ENCODE results near the gene SLC36A1. TPM values are rescaled to one million over a fixed set of nuclear protein-coding genes. Genes with fewer than 3 reads are reported as not detected.

Gene SLC36A1
- total and polyA plus RNA-seq, 4 donors: 3.3 to 19.0 (median 11.3) TPM

- WGBS, 2 donors: 76 to 77% methylated on average over 7 of the region's 7 CpGs
- H3K27me3 ChIP-seq (ENCODE audit: control insufficient read depth in 1 of 2, insufficient read depth in 2 of 2, low read length in 1 of 2): no peaks in the 10 kb centered on the region
- intact Hi-C loops (cut with DNase I): loop anchor here in 1 of 2 donors (5.0 kb wide), 2 partner anchors 53 to 293 kb away; no protein-coding TSS in a partner anchor
These were observed 1.9 kb downstream of the SLC36A1 start for GRCh38 chr5:151449297-151449696.

GRCh38 chr5:151449839-151450238 lies 2.4 kb downstream of the SLC36A1 start:
- no peaks in the 10 kb centered on the region for H3K9me3 ChIP-seq (ENCODE audit: control insufficient read depth, low read length)
- H3K27ac ChIP-seq (ENCODE audit: low read depth in 1 of 2, low read length in 2 of 2): no peak overlapping the region
- H3K36me3 ChIP-seq (ENCODE audit: control insufficient read depth in 1 of 2, insufficient read depth in 2 of 2, low read length in 1 of 2): no peaks in the 10 kb centered on the region
- H3K27me3 ChIP-seq (ENCODE audit: control insufficient read depth in 1 of 2, insufficient read depth in 2 of 2, low read length in 1 of 2): no peaks in the 10 kb centered on the region
- H3K4me3 ChIP-seq (ENCODE audit: low read length in 2 of 2): no peak overlapping the region
- 97% methylated on average over 5 of the region's 5 CpGs for WGBS, 2 donors
- no peaks in the 10 kb centered on the region for H3K4me1 ChIP-seq (ENCODE audit: control insufficient read depth in 1 of 2, insufficient read depth in 2 of 2, low read length in 2 of 2)
- ATAC-seq (ENCODE audit: low FRiP score) (no peak), DNase-seq (no peak)
- intact Hi-C loops (cut with DNase I): loop anchor here in 1 of 2 donors (5.0 kb wide), 2 partner anchors 52 to 292 kb away; no protein-coding TSS in a partner anchor

More at GRCh38 chr5:151449297-151449696, 1.9 kb downstream of the SLC36A1 start:
- no peaks in the 10 kb centered on the region for H3K4me1 ChIP-seq (ENCODE audit: control insufficient read depth in 1 of 2, insufficient read depth in 2 of 2, low read length in 2 of 2)
- H3K36me3 ChIP-seq (ENCODE audit: control insufficient read depth in 1 of 2, insufficient read depth in 2 of 2, low read length in 1 of 2): no peaks in the 10 kb centered on the region
- no peak overlapping the region for H3K4me3 ChIP-seq (ENCODE audit: low read length in 2 of 2)
- ATAC-seq (ENCODE audit: low FRiP score) (no peak), DNase-seq (no peak)
- H3K27ac ChIP-seq (ENCODE audit: low read depth in 1 of 2, low read length in 2 of 2): no peak overlapping the region
- no peaks in the 10 kb centered on the region for H3K9me3 ChIP-seq (ENCODE audit: control insufficient read depth, low read length)

GRCh38 chr5:151450605-151451004 lies 3.2 kb downstream of the SLC36A1 start:
- WGBS, 2 donors: 91% methylated on average over 3 of the region's 3 CpGs
- Histone ChIP-seq H3K4me1 (ENCODE audit: control insufficient read depth in 1 of 2, insufficient read depth in 2 of 2, low read length in 2 of 2) (no peaks in the 10 kb centered on the region), H3K27ac (ENCODE audit: low read depth in 1 of 2, low read length in 2 of 2) (no peak overlapping the region), H3K36me3 (ENCODE audit: control insufficient read depth in 1 of 2, insufficient read depth in 2 of 2, low read length in 1 of 2) (no peaks in the 10 kb centered on the region), H3K9me3 (ENCODE audit: control insufficient read depth, low read length) (no peaks in the 10 kb centered on the region), H3K27me3 (ENCODE audit: control insufficient read depth in 1 of 2, insufficient read depth in 2 of 2, low read length in 1 of 2) (no peaks in the 10 kb centered on the region), H3K4me3 (ENCODE audit: low read length in 2 of 2) (no peak overlapping the region)
- intact Hi-C loops (cut with DNase I): no loop called here
- DNase-seq (no peak), ATAC-seq (ENCODE audit: low FRiP score) (no peak)

GRCh38 chr5:151451626-151452520 lies 4.5 kb downstream of the SLC36A1 start:
- Histone ChIP-seq H3K36me3 (ENCODE audit: control insufficient read depth in 1 of 2, insufficient read depth in 2 of 2, low read length in 1 of 2) (no peaks in the 10 kb centered on the region), H3K4me1 (ENCODE audit: control insufficient read depth in 1 of 2, insufficient read depth in 2 of 2, low read length in 2 of 2) (no peaks in the 10 kb centered on the region), H3K4me3 (ENCODE audit: low read length in 2 of 2) (no peak overlapping the region), H3K27me3 (ENCODE audit: control insufficient read depth in 1 of 2, insufficient read depth in 2 of 2, low read length in 1 of 2) (no peaks in the 10 kb centered on the region), H3K9me3 (ENCODE audit: control insufficient read depth, low read length) (no peaks in the 10 kb centered on the region), H3K27ac (ENCODE audit: low read depth in 1 of 2, low read length in 2 of 2) (no peak overlapping the region)
- WGBS, 2 donors: 71 to 72% methylated on average over 8 of the region's 8 CpGs
- intact Hi-C loops (cut with DNase I): no loop called here
- ATAC-seq (ENCODE audit: low FRiP score) (no peak), DNase-seq (no peak)

GRCh38 chr5:151454166-151454565 lies 6.8 kb downstream of the SLC36A1 start:
- intact Hi-C loops (cut with DNase I): no loop called here
- H3K4me3 ChIP-seq (ENCODE audit: low read length in 2 of 2): no peak overlapping the region
- DNase-seq (no peak), ATAC-seq (ENCODE audit: low FRiP score) (no peak)
- WGBS, 2 donors: 80 to 86% methylated on average over 2 of the region's 2 CpGs
- H3K36me3 ChIP-seq (ENCODE audit: control insufficient read depth in 1 of 2, insufficient read depth in 2 of 2, low read length in 1 of 2): no peaks in the 10 kb centered on the region
- no peaks in the 10 kb centered on the region for H3K9me3 ChIP-seq (ENCODE audit: control insufficient read depth, low read length)
- no peaks in the 10 kb centered on the region for H3K27me3 ChIP-seq (ENCODE audit: control insufficient read depth in 1 of 2, insufficient read depth in 2 of 2, low read length in 1 of 2)
- no peak overlapping the region for H3K27ac ChIP-seq (ENCODE audit: low read depth in 1 of 2, low read length in 2 of 2)
- no peaks in the 10 kb centered on the region for H3K4me1 ChIP-seq (ENCODE audit: control insufficient read depth in 1 of 2, insufficient read depth in 2 of 2, low read length in 2 of 2)

GRCh38 chr5:151454889-151455288 lies 7.5 kb downstream of the SLC36A1 start:
- DNase-seq (no peak), ATAC-seq (ENCODE audit: low FRiP score) (no peak)
- WGBS, 2 donors: 93 to 96% methylated on average over 3 of the region's 3 CpGs
- no peak overlapping the region for H3K4me3 ChIP-seq (ENCODE audit: low read length in 2 of 2)
- no peaks in the 10 kb centered on the region for H3K9me3 ChIP-seq (ENCODE audit: control insufficient read depth, low read length)
- no peak overlapping the region for H3K27ac ChIP-seq (ENCODE audit: low read depth in 1 of 2, low read length in 2 of 2)
- no peaks in the 10 kb centered on the region for H3K4me1 ChIP-seq (ENCODE audit: control insufficient read depth in 1 of 2, insufficient read depth in 2 of 2, low read length in 2 of 2)
- no peaks in the 10 kb centered on the region for H3K27me3 ChIP-seq (ENCODE audit: control insufficient read depth in 1 of 2, insufficient read depth in 2 of 2, low read length in 1 of 2)
- intact Hi-C loops (cut with DNase I): no loop called here
- H3K36me3 ChIP-seq (ENCODE audit: control insufficient read depth in 1 of 2, insufficient read depth in 2 of 2, low read length in 1 of 2): peaks cover 0 to 6% of the 10 kb centered on the region in 2 donors

GRCh38 chr5:151456321-151456940 lies 9.0 kb downstream of the SLC36A1 start:
- no peaks in the 10 kb centered on the region for H3K9me3 ChIP-seq (ENCODE audit: control insufficient read depth, low read length)
- no peak overlapping the region for H3K27ac ChIP-seq (ENCODE audit: low read depth in 1 of 2, low read length in 2 of 2)
- no peaks in the 10 kb centered on the region for H3K4me1 ChIP-seq (ENCODE audit: control insufficient read depth in 1 of 2, insufficient read depth in 2 of 2, low read length in 2 of 2)
- peaks cover 0 to 6% of the 10 kb centered on the region in 2 donors for H3K36me3 ChIP-seq (ENCODE audit: control insufficient read depth in 1 of 2, insufficient read depth in 2 of 2, low read length in 1 of 2)
- DNase-seq: no peak
- intact Hi-C loops (cut with DNase I): no loop called here
- H3K27me3 ChIP-seq (ENCODE audit: control insufficient read depth in 1 of 2, insufficient read depth in 2 of 2, low read length in 1 of 2): no peaks in the 10 kb centered on the region
- ATAC-seq (ENCODE audit: low FRiP score): no peak
- H3K4me3 ChIP-seq (ENCODE audit: low read length in 2 of 2): no peak overlapping the region
- 82 to 89% methylated on average over 10 of the region's 10 CpGs for WGBS, 2 donors

- no peak overlapping the region for H3K27ac ChIP-seq (ENCODE audit: low read depth in 1 of 2, low read length in 2 of 2)
- H3K9me3 ChIP-seq (ENCODE audit: control insufficient read depth, low read length): no peaks in the 10 kb centered on the region
- ATAC-seq (ENCODE audit: low FRiP score) (no peak), DNase-seq (no peak)
- WGBS, 2 donors: 70 to 84% methylated on average over 5 of the region's 5 CpGs
- H3K27me3 ChIP-seq (ENCODE audit: control insufficient read depth in 1 of 2, insufficient read depth in 2 of 2, low read length in 1 of 2): no peaks in the 10 kb centered on the region
- H3K4me3 ChIP-seq (ENCODE audit: low read length in 2 of 2): no peak overlapping the region
- peaks cover 0 to 6% of the 10 kb centered on the region in 2 donors for H3K36me3 ChIP-seq (ENCODE audit: control insufficient read depth in 1 of 2, insufficient read depth in 2 of 2, low read length in 1 of 2)
- intact Hi-C loops (cut with DNase I): no loop called here
- no peaks in the 10 kb centered on the region for H3K4me1 ChIP-seq (ENCODE audit: control insufficient read depth in 1 of 2, insufficient read depth in 2 of 2, low read length in 2 of 2)
These were observed 10.9 kb downstream of the SLC36A1 start for GRCh38 chr5:151458314-151458713.

Measured in aorta (tissue), 5 donors.